Mesendoderm (in vitro differentiated cells): Measurements from ENCODE around the gene PPP1R16B.

Source experiments
- DNase-seq: peaks from one replicate; pipeline ENCODE4 v3.0.0; 2013
- H2AK5ac ChIP-seq: 2 replicates; pipeline ENCODE4 v1.6.1; 2013; ENCODE audit warnings: low read length, inconsistent platforms
- H2BK120ac ChIP-seq: 2 replicates; pipeline ENCODE4 v1.6.1; 2013; ENCODE audit warnings: low read depth, mild to moderate bottlenecking, low read length, moderate library complexity, mixed read lengths
- H2BK15ac ChIP-seq: replicated peaks from 2 replicates; pipeline ENCODE4 v1.6.1; 2013; ENCODE audit warnings: low read depth, mild to moderate bottlenecking, moderate library complexity
- H2BK5ac ChIP-seq: 2 replicates; pipeline ENCODE4 v1.6.1; 2013; ENCODE audit warnings: low read length, inconsistent platforms
- H3K18ac ChIP-seq: 2 replicates; pipeline ENCODE4 v1.6.1; 2013; ENCODE audit warnings: mild to moderate bottlenecking, low read length, mixed read lengths
- H3K23ac ChIP-seq: one replicate; pipeline ENCODE4 v1.6.1; 2013; ENCODE audit warnings: low read length
- H3K27ac ChIP-seq: 2 replicates; pipeline ENCODE4 v1.5.1; 2013; ENCODE audit warnings: low read depth, mild to moderate bottlenecking, inconsistent platforms, low read length, moderate library complexity
- H3K27me3 ChIP-seq: 2 replicates; pipeline ENCODE4 v1.6.1; 2013; ENCODE audit warnings: low read length, control low read depth, mild to moderate bottlenecking, inconsistent platforms; ENCODE audit not compliant: insufficient read depth, poor library complexity
- H3K36me3 ChIP-seq: 2 replicates; pipeline ENCODE4 v1.6.1; 2013; ENCODE audit warnings: low read length, inconsistent platforms; ENCODE audit not compliant: control insufficient read depth, insufficient read depth
- H3K4ac ChIP-seq: one replicate; pipeline ENCODE4 v1.6.1; 2013; ENCODE audit warnings: low read depth, mild to moderate bottlenecking, low read length, moderate library complexity
- H3K4me1 ChIP-seq: 2 replicates; pipeline ENCODE4 v1.6.1; 2013; ENCODE audit warnings: low read depth, low read length, inconsistent platforms; ENCODE audit not compliant: control insufficient read depth
- H3K4me2 ChIP-seq: 2 replicates; pipeline ENCODE4 v1.6.1; 2013; ENCODE audit warnings: low read length
- H3K4me3 ChIP-seq: 2 replicates; pipeline ENCODE4 v1.5.1; 2013; ENCODE audit warnings: mild to moderate bottlenecking, low read length
- H3K56ac ChIP-seq: one replicate; pipeline ENCODE4 v1.6.1; 2013; ENCODE audit warnings: low read length
- H3K79me1 ChIP-seq: 2 replicates; pipeline ENCODE4 v1.6.1; 2013; ENCODE audit warnings: low read length, inconsistent platforms
- H3K79me2 ChIP-seq: 2 replicates; pipeline ENCODE4 v1.6.1; 2013; ENCODE audit warnings: mild to moderate bottlenecking, low read length; ENCODE audit not compliant: control insufficient read depth, insufficient read depth
- H3K9ac ChIP-seq: 2 replicates; pipeline ENCODE4 v1.6.1; 2013; ENCODE audit warnings: low read length, inconsistent platforms
- H4K5ac ChIP-seq: one replicate; pipeline ENCODE4 v1.6.1; 2013; ENCODE audit warnings: low read length
- H4K8ac ChIP-seq: one replicate; pipeline ENCODE4 v1.6.1; 2013; ENCODE audit warnings: low read depth, mild to moderate bottlenecking, control low read depth, low read length, moderate library complexity
- WGBS: extraction: QIAGEN DNeasy Blood & Tissue Kit; methylation state at CpG from one replicate; pipeline ENCODE4 v1.1.7; 2013; ENCODE audit warnings: low lambda C conversion rate, missing lambda C conversion rate; ENCODE audit not compliant: insufficient coverage; ENCODE audit errors: extremely low coverage; 5-methylcytosine and 5-hydroxymethylcytosine counted together

PPP1R16B gene

GRCh38 chr20:38902601-38903000 lies 97.1 kb downstream of the PPP1R16B start:
- Histone ChIP-seq H3K23ac (no peak overlapping the region), H2BK5ac (no peak overlapping the region), H3K18ac (no peak overlapping the region), H4K5ac (no peak overlapping the region), H3K4me3 (no peak overlapping the region), H2BK15ac (no peak overlapping the region), H3K27me3 (no peaks in the 10 kb centered on the region), H3K4me1 (no peaks in the 10 kb centered on the region), H3K27ac (no peak overlapping the region), H3K9ac (no peak overlapping the region), H3K79me2 (no peaks in the 10 kb centered on the region), H2AK5ac (no peak overlapping the region), H3K56ac (no peak overlapping the region), H3K4me2 (no peak overlapping the region), H3K4ac (no peak overlapping the region), H4K8ac (no peak overlapping the region), H3K36me3 (no peaks in the 10 kb centered on the region), H2BK120ac (no peak overlapping the region), H3K79me1 (no peaks in the 10 kb centered on the region)
- WGBS, result no CpG with 5 or more reads among the region's 8 CpGs
- DNase-seq, result no peak

GRCh38 chr20:38903335-38903734 lies 97.8 kb downstream of the PPP1R16B start:
- Histone ChIP-seq H4K8ac (no peak overlapping the region), H3K4me1 (no peaks in the 10 kb centered on the region), H4K5ac (no peak overlapping the region), H3K79me1 (no peaks in the 10 kb centered on the region), H2AK5ac (no peak overlapping the region), H3K9ac (no peak overlapping the region), H3K36me3 (no peaks in the 10 kb centered on the region), H3K4ac (no peak overlapping the region), H3K27ac (no peak overlapping the region), H3K4me2 (no peak overlapping the region), H3K18ac (no peak overlapping the region), H2BK5ac (no peak overlapping the region), H3K4me3 (no peak overlapping the region), H3K23ac (no peak overlapping the region), H2BK15ac (no peak overlapping the region), H2BK120ac (no peak overlapping the region), H3K27me3 (no peaks in the 10 kb centered on the region), H3K56ac (no peak overlapping the region), H3K79me2 (no peaks in the 10 kb centered on the region)
- WGBS, result no CpG with 5 or more reads among the region's 5 CpGs
- no peak for DNase-seq

GRCh38 chr20:38905375-38905774 lies 99.9 kb downstream of the PPP1R16B start:
- H2BK120ac ChIP-seq, result no peak overlapping the region
- no peaks in the 10 kb centered on the region for H3K36me3 ChIP-seq
- H2BK5ac ChIP-seq, result no peak overlapping the region
- DNase-seq, result no peak
- no peak overlapping the region for H3K56ac ChIP-seq
- no peaks in the 10 kb centered on the region for H3K79me2 ChIP-seq
- H2BK15ac ChIP-seq, result no peak overlapping the region
- H2AK5ac ChIP-seq, result no peak overlapping the region
- no peak overlapping the region for H3K4me3 ChIP-seq
- no CpG with 5 or more reads among the region's 1 CpG for WGBS
- H3K4me2 ChIP-seq, result no peak overlapping the region
- H3K18ac ChIP-seq, result no peak overlapping the region
- H4K8ac ChIP-seq, result no peak overlapping the region
- H3K4me1 ChIP-seq, result no peaks in the 10 kb centered on the region
- no peak overlapping the region for H3K23ac ChIP-seq
- H3K27ac ChIP-seq, result no peak overlapping the region
- no peak overlapping the region for H3K4ac ChIP-seq
- H3K27me3 ChIP-seq, result no peaks in the 10 kb centered on the region
- no peak overlapping the region for H4K5ac ChIP-seq
- no peak overlapping the region for H3K9ac ChIP-seq
- H3K79me1 ChIP-seq, result no peaks in the 10 kb centered on the region

- Histone ChIP-seq H3K79me1 (no peaks in the 10 kb centered on the region), H3K79me2 (no peaks in the 10 kb centered on the region), H3K4ac (no peak overlapping the region), H2AK5ac (no peak overlapping the region), H3K4me1 (no peaks in the 10 kb centered on the region), H3K4me2 (no peak overlapping the region), H2BK15ac (no peak overlapping the region), H3K27me3 (no peaks in the 10 kb centered on the region), H3K27ac (no peak overlapping the region), H3K9ac (no peak overlapping the region), H2BK120ac (no peak overlapping the region), H4K5ac (no peak overlapping the region), H3K56ac (no peak overlapping the region), H3K23ac (no peak overlapping the region), H2BK5ac (no peak overlapping the region), H3K4me3 (no peak overlapping the region), H4K8ac (no peak overlapping the region), H3K18ac (no peak overlapping the region), H3K36me3 (no peaks in the 10 kb centered on the region)
- no peak for DNase-seq
- WGBS, result no CpG with 5 or more reads among the region's 13 CpGs
Measured at GRCh38 chr20:38907918-38908677, 102.6 kb downstream of the PPP1R16B start.

- H2BK120ac ChIP-seq, result no peak overlapping the region
- no peak for DNase-seq
- no peak overlapping the region for H3K9ac ChIP-seq
- H4K5ac ChIP-seq, result no peak overlapping the region
- no peak overlapping the region for H3K27ac ChIP-seq
- no peak overlapping the region for H3K4me3 ChIP-seq
- H3K18ac ChIP-seq, result no peak overlapping the region
- H2BK15ac ChIP-seq, result no peak overlapping the region
- no peak overlapping the region for H2AK5ac ChIP-seq
- no peak overlapping the region for H3K23ac ChIP-seq
- H3K27me3 ChIP-seq, result no peaks in the 10 kb centered on the region
- no peak overlapping the region for H3K4me2 ChIP-seq
- H3K4ac ChIP-seq, result no peak overlapping the region
- no peaks in the 10 kb centered on the region for H3K79me2 ChIP-seq
- WGBS, result no CpG with 5 or more reads among the region's 7 CpGs
- no peaks in the 10 kb centered on the region for H3K36me3 ChIP-seq
- no peak overlapping the region for H3K56ac ChIP-seq
- H4K8ac ChIP-seq, result no peak overlapping the region
- no peaks in the 10 kb centered on the region for H3K79me1 ChIP-seq
- H3K4me1 ChIP-seq, result no peaks in the 10 kb centered on the region
- H2BK5ac ChIP-seq, result no peak overlapping the region
Measured at GRCh38 chr20:38915355-38915754, 109.9 kb downstream of the PPP1R16B start.

GRCh38 chr20:38917657-38918056 lies 112.2 kb downstream of the PPP1R16B start:
- no peak overlapping the region for H3K4me2 ChIP-seq
- no CpG with 5 or more reads among the region's 4 CpGs for WGBS
- no peak overlapping the region for H3K9ac ChIP-seq
- H3K79me2 ChIP-seq, result no peaks in the 10 kb centered on the region
- no peak overlapping the region for H2BK15ac ChIP-seq
- no peak overlapping the region for H2BK120ac ChIP-seq
- H3K4me1 ChIP-seq, result no peaks in the 10 kb centered on the region
- no peak overlapping the region for H2BK5ac ChIP-seq
- H4K5ac ChIP-seq, result no peak overlapping the region
- H3K56ac ChIP-seq, result no peak overlapping the region
- H3K27ac ChIP-seq, result no peak overlapping the region
- no peak overlapping the region for H3K23ac ChIP-seq
- no peak overlapping the region for H3K4me3 ChIP-seq
- no peak for DNase-seq
- no peak overlapping the region for H4K8ac ChIP-seq
- H3K79me1 ChIP-seq, result no peaks in the 10 kb centered on the region
- no peak overlapping the region for H2AK5ac ChIP-seq
- no peaks in the 10 kb centered on the region for H3K27me3 ChIP-seq
- H3K36me3 ChIP-seq, result no peaks in the 10 kb centered on the region
- no peak overlapping the region for H3K4ac ChIP-seq
- no peak overlapping the region for H3K18ac ChIP-seq
